ENCODE measurements around the gene ANAPC2.

DNA sequence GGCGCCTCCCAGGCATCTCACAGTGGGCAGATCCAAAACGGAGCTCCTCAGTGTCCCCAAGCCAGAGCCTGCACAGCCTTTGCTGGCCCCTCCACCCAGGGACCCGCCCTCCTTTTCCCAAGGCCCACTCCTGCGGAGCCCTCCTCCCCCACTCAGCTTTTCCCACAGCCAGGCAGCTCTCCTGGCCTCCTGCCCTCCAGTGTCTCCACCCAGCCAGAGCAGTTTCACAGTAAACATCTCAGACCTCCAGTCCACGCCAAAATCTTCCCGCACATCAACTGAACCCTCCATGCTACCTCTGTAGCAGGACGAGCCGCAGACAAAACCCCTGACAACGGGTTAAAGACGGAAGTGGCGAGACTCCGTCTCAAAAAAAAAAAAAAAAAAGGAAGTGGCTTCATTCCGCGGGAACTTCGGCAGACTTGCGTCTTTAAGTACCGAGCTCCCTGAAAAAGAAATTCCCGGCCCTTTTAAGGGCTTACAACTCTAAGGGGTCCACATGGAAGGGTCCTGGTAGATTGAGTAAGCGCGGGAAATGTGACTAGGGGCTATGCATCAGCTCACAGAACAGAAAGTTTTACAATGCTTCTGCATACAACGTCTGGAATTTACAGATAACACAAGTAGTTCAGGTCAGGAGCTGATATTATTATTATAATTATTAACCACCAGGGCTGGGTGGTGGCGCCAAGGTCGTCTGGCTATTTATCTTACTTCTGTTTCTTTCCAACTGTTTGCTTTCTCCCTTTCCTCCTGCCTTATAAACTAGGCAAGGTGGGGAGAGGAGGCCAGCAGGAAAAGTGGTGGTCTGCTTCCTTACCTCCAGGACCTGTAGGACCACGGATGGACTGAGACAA, 60.8 kb downstream of the ANAPC2 start:
- TF ChIP-seq CTCF (IDR thresholded peaks at IDR 0.05; ENCODE audit: low read depth, low read length) (no peak), EZH2phosphoT487 (IDR thresholded peaks at IDR 0.05; ENCODE audit: low read depth) (no peak)

All from OCI-LY3 (cell line).